Measurements from ENCODE around the gene BTN1A1. TPM values are rescaled to one million over a fixed set of nuclear protein-coding genes. Genes with fewer than 3 reads are reported as not detected.

The BTN1A1 gene
- total RNA-seq, 1 experiment from 2014 or later: 0.15 TPM

GRCh38 chr6:26478985-26479278, 21.2 kb upstream of the BTN1A1 start:
- Mint-ChIP-seq H3K9me3 (peaks cover 11% of the 10 kb centered on the region), H3K27me3 (ENCODE audit: low read depth) (no peaks in the 10 kb centered on the region), H3K27ac (no peak overlapping the region), H3K4me3 (no peak overlapping the region), H3K4me1 (peaks cover 29% of the 10 kb centered on the region), H3K36me3 (0 out of 2 replicates have a peak, but pooled peaks cover 5% of the 10 kb centered on the region)
- POLR2A ChIA-PET: no interaction called here
- TF ChIP-seq ZNF317 (CRISPR knock-in tag; IDR thresholded peaks at IDR 0.05; ENCODE audit: borderline replicate concordance, low read depth): no peak
- no peak for TF ChIP-seq ZNF512 (CRISPR knock-in tag; IDR thresholded peaks at IDR 0.05; ENCODE audit: borderline replicate concordance)
- TF ChIP-seq CREM (CRISPR knock-in tag; IDR thresholded peaks at IDR 0.05): no peak
- TF ChIP-seq ZNF138 (CRISPR knock-in tag; conservative IDR thresholded peaks at IDR 0.05): no peak
- TF ChIP-seq MYBL2 (CRISPR knock-in tag; IDR thresholded peaks at IDR 0.05): no peak
- no peak for TF ChIP-seq CREB1 (CRISPR knock-in tag; IDR thresholded peaks at IDR 0.05)
- TF ChIP-seq ERG (CRISPR knock-in tag; IDR thresholded peaks at IDR 0.05): no peak
- TF ChIP-seq E2F4 (CRISPR knock-in tag; IDR thresholded peaks at IDR 0.05; ENCODE audit: borderline replicate concordance, low read depth): no peak
- no peak for TF ChIP-seq ETV6 (CRISPR knock-in tag; IDR thresholded peaks at IDR 0.05)
- no peak for TF ChIP-seq GTF2I (CRISPR knock-in tag; conservative IDR thresholded peaks at IDR 0.05)
- no peak for TF ChIP-seq NFATC4 (CRISPR knock-in tag; IDR thresholded peaks at IDR 0.05)
- no peak for TF ChIP-seq HMGA2 (CRISPR knock-in tag; IDR thresholded peaks at IDR 0.05)
- no peak for TF ChIP-seq AR (CRISPR knock-in tag; IDR thresholded peaks at IDR 0.05)
- TF ChIP-seq HMGXB4 (CRISPR knock-in tag; IDR thresholded peaks at IDR 0.05): no peak
- no peak for TF ChIP-seq CBFB (CRISPR knock-in tag; IDR thresholded peaks at IDR 0.05; ENCODE audit: low read depth)
- TF ChIP-seq TEAD1 (CRISPR knock-in tag; IDR thresholded peaks at IDR 0.05): no peak
- no peak for TF ChIP-seq USF2 (CRISPR knock-in tag; IDR thresholded peaks at IDR 0.05)
- no peak for TF ChIP-seq PREB (CRISPR knock-in tag; IDR thresholded peaks at IDR 0.05; ENCODE audit: borderline replicate concordance)
- DNase-seq (ENCODE audit: low spot score): no peak
- ATAC-seq: no peak
- CTCF ChIA-PET: no interaction called here

Data from WTC11 (cell line).